ENCODE results near the gene ANKRD11. TPM values are rescaled to one million over a fixed set of nuclear protein-coding genes. Genes with fewer than 3 reads are reported as not detected.

The ANKRD11 gene
- polyA plus RNA-seq, 3 donors, result 3.2 to 62.4 (median 5.4) TPM

DNA sequence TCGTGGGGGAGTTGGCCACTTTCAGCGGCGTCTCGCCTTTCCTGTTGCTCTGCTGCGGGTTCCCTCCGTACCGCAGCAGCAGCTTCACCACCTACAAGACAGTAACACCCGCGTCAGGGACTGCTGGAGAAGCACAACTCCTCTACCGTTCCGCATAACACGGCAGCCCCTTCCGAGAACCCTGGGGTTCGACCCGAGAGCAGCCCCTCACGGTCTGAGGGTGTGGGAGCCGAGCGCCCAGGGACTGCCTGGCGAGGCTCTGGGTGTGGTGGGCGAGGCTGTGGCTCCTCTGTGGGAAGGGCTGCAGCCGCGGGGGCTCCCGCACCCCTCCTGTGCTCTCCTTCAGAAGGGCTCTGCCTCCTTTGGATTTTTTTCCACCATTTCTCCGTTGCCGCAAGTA lies 204.3 kb downstream of the ANKRD11 start:
- Mint-ChIP-seq H3K4me3 (no peak overlapping the region), H3K4me1 (no peaks in the 10 kb centered on the region), H3K36me3 (peaks cover 29 to 34% of the 10 kb centered on the region in 2 donors), H3K27ac (peak overlapping the region in 1 of 7 donors; percentile 40), H3K9me3 (no peaks in the 10 kb centered on the region), H3K27me3 (ENCODE audit: low read depth in 3 of 3) (no peaks in the 10 kb centered on the region)
- Histone ChIP-seq H4K20me1 (ENCODE audit: insufficient read depth, low read length) (peaks cover 55% of the 10 kb centered on the region), H2AFZ (ENCODE audit: insufficient read depth, low read depth, low read length, poor library complexity, severe bottlenecking) (no peak overlapping the region), H3K79me2 (ENCODE audit: insufficient read depth, low read length) (peaks cover 10% of the 10 kb centered on the region), H3K9ac (ENCODE audit: insufficient read depth, low read length, poor library complexity, severe bottlenecking) (no peak overlapping the region), H3K4me1 (ENCODE audit: control insufficient read depth in 1 of 2, insufficient read depth in 2 of 2, low read length in 2 of 2) (no peaks in the 10 kb centered on the region), H3K9me3 (replicated peaks in 1 of 2; ENCODE audit: control insufficient read depth in 1 of 2, insufficient read depth in 1 of 2, low read length in 2 of 2) (no peaks in the 10 kb centered on the region), H3K36me3 (replicated peaks in 1 of 2; ENCODE audit: control insufficient read depth in 1 of 2, insufficient read depth in 2 of 2, low read length in 2 of 2) (peaks cover 77 to 96% of the 10 kb centered on the region in 2 donors), H3K27ac (ENCODE audit: low read depth in 1 of 2, low read length in 2 of 2) (no peak overlapping the region), H3K4me3 (replicated peaks in 1 of 3; ENCODE audit: low read depth in 2 of 3, low read length in 3 of 3) (no peak overlapping the region), H3K27me3 (ENCODE audit: control insufficient read depth in 2 of 2, insufficient read depth in 2 of 2, low read length in 2 of 2) (no peaks in the 10 kb centered on the region), H3K4me2 (replicated peaks; ENCODE audit: extremely low read depth, low read length, poor library complexity, severe bottlenecking) (no peak overlapping the region)
- no peak for DNase-seq
- 92% methylated on average over 23 of the region's 25 CpGs for WGBS (ENCODE audit: insufficient coverage)
- intact Hi-C loops (cut with micrococcal nuclease), result no loop called here
- TF ChIP-seq, protein P1, sequence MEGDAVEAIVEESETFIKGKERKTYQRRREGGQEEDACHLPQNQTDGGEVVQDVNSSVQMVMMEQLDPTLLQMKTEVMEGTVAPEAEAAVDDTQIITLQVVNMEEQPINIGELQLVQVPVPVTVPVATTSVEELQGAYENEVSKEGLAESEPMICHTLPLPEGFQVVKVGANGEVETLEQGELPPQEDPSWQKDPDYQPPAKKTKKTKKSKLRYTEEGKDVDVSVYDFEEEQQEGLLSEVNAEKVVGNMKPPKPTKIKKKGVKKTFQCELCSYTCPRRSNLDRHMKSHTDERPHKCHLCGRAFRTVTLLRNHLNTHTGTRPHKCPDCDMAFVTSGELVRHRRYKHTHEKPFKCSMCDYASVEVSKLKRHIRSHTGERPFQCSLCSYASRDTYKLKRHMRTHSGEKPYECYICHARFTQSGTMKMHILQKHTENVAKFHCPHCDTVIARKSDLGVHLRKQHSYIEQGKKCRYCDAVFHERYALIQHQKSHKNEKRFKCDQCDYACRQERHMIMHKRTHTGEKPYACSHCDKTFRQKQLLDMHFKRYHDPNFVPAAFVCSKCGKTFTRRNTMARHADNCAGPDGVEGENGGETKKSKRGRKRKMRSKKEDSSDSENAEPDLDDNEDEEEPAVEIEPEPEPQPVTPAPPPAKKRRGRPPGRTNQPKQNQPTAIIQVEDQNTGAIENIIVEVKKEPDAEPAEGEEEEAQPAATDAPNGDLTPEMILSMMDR (IDR thresholded peaks at IDR 0.05), result no peak

DNA sequence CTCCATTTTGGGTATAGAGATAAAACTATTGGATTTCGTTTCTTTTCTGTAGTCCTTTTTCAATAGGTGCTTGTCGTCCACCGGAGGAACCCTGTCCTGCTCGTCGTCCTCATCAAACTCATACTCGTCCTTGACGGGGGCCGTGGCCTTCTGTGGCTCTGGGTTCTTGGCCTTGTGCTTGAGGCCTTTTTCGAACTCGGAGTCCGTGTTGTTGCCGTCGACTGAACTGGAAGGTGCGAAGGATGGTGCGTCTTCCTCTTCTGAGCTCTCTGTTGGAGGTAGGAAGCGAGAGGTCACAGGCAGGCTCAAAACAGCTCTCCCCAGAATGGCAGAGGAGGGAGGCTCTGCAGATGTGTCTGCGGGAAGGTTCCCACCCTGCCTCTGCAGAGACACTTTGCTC lies 205.0 kb downstream of the ANKRD11 start:
- no peak overlapping the region for H3K4me2 ChIP-seq (replicated peaks; ENCODE audit: extremely low read depth, low read length, poor library complexity, severe bottlenecking)
- peak overlapping the region in 1 of 2 donors; percentile 8 for H3K27ac ChIP-seq (ENCODE audit: low read depth in 1 of 2, low read length in 2 of 2)
- H3K27me3 Mint-ChIP-seq (ENCODE audit: low read depth in 3 of 3), result no peaks in the 10 kb centered on the region
- H3K36me3 ChIP-seq (replicated peaks in 1 of 2; ENCODE audit: control insufficient read depth in 1 of 2, insufficient read depth in 2 of 2, low read length in 2 of 2), result peaks cover 76 to 96% of the 10 kb centered on the region in 2 donors
- H3K9ac ChIP-seq (ENCODE audit: insufficient read depth, low read length, poor library complexity, severe bottlenecking), result no peak overlapping the region
- H3K9me3 Mint-ChIP-seq, result no peaks in the 10 kb centered on the region
- peaks cover 27 to 31% of the 10 kb centered on the region in 2 donors for H3K36me3 Mint-ChIP-seq
- intact Hi-C loops (cut with micrococcal nuclease), result no loop called here
- DNase-seq, result no peak
- no peak overlapping the region for H2AFZ ChIP-seq (ENCODE audit: insufficient read depth, low read depth, low read length, poor library complexity, severe bottlenecking)
- peaks cover 54% of the 10 kb centered on the region for H4K20me1 ChIP-seq (ENCODE audit: insufficient read depth, low read length)
- 98% methylated on average over 17 of the region's 17 CpGs for WGBS (ENCODE audit: insufficient coverage)
- no peaks in the 10 kb centered on the region for H3K9me3 ChIP-seq (replicated peaks in 1 of 2; ENCODE audit: control insufficient read depth in 1 of 2, insufficient read depth in 1 of 2, low read length in 2 of 2)
- no peaks in the 10 kb centered on the region for H3K27me3 ChIP-seq (ENCODE audit: control insufficient read depth in 2 of 2, insufficient read depth in 2 of 2, low read length in 2 of 2)
- H3K4me1 ChIP-seq (ENCODE audit: control insufficient read depth in 1 of 2, insufficient read depth in 2 of 2, low read length in 2 of 2), result no peaks in the 10 kb centered on the region
- peaks cover 10% of the 10 kb centered on the region for H3K79me2 ChIP-seq (ENCODE audit: insufficient read depth, low read length)
- H3K4me3 ChIP-seq (replicated peaks in 1 of 3; ENCODE audit: low read depth in 2 of 3, low read length in 3 of 3), result no peak overlapping the region
- H3K4me1 Mint-ChIP-seq, result no peaks in the 10 kb centered on the region
- no peak overlapping the region for H3K4me3 Mint-ChIP-seq
- TF ChIP-seq, protein P1 (IDR thresholded peaks at IDR 0.05), result no peak
- H3K27ac Mint-ChIP-seq, result no peak overlapping the region

Measured in CD14-positive monocyte (primary cell).